H1 (cell line): ENCODE data around the gene DGKH. TPM values are rescaled to one million over a fixed set of nuclear protein-coding genes. Genes with fewer than 3 reads are reported as not detected.

Experiments
- CTCF ChIA-PET: fragments of 300-600 bp; sonication (Branson Sonifier 250); formaldehyde crosslinking; loops from one replicate; lab custom pipeline; 2021; ENCODE audit not compliant: partially characterized antibody; lab: Charles Lee
- POLR2A ChIA-PET: fragments of 300-600 bp; sonication (Branson Sonifier 250); formaldehyde crosslinking; loops from one replicate; lab custom pipeline; 2021; ENCODE audit warnings: inconsistent platforms; ENCODE audit not compliant: partially characterized antibody; lab: Charles Lee
- DNase-seq, 2 experiments: peaks; one replicate each; pipeline versions ENCODE4 v3.0.0 to v3.0.0-alpha.2; 2010 to 2022; ENCODE audit warnings: low spot score in 2 of 2, low read depth in 1 of 2, mixed read lengths in 1 of 2
- FAIRE-seq: peaks from 2 replicates; lab custom pipeline; 2011; peaks lifted over from hg19 to GRCh38; lab: Jason Lieb, UNC
- H2AFZ ChIP-seq: 2 replicates; pipeline ENCODE4 v1.8.1; 2012; ENCODE audit warnings: low read length, inconsistent platforms
- H2AK5ac ChIP-seq: 2 replicates; pipeline ENCODE4 v1.6.1; 2013; ENCODE audit warnings: low read depth, low read length
- H2BK120ac ChIP-seq: replicated peaks from 2 replicates; pipeline ENCODE3; 2013; ENCODE audit warnings: low read depth, low read length, inconsistent platforms
- H2BK12ac ChIP-seq: 2 replicates; pipeline ENCODE4 v1.6.1; 2013; ENCODE audit warnings: low read depth, low read length
- H2BK15ac ChIP-seq: 2 replicates; pipeline ENCODE4 v1.6.1; 2013; ENCODE audit warnings: low read length
- H2BK20ac ChIP-seq: 2 replicates; pipeline ENCODE4 v1.6.1; 2013; ENCODE audit warnings: low read length
- H2BK5ac ChIP-seq: 2 replicates; pipeline ENCODE4 v1.6.1; 2013; ENCODE audit warnings: low read depth, low read length
- H3K14ac ChIP-seq: 2 replicates; pipeline ENCODE4 v1.6.1; 2013; ENCODE audit warnings: inconsistent platforms; ENCODE audit not compliant: insufficient read length
- H3K18ac ChIP-seq: 2 replicates; pipeline ENCODE4 v1.6.1; 2013; ENCODE audit warnings: low read length; ENCODE audit errors: extremely low read depth
- H3K23ac ChIP-seq: 2 replicates; pipeline ENCODE4 v1.6.1; 2013; ENCODE audit warnings: inconsistent platforms; ENCODE audit not compliant: insufficient read length
- H3K23me2 ChIP-seq: 2 replicates; pipeline ENCODE4 v1.6.1; 2013; ENCODE audit warnings: low read depth, low read length
- H3K27ac ChIP-seq: 2 replicates; pipeline ENCODE4 v1.6.1; 2011; ENCODE audit warnings: low read depth, low read length, inconsistent platforms
- H3K27me3 ChIP-seq, 4 experiments: replicated peaks in 1 of 4; 1 replicate in 1 of 4; 2 replicates in 3 of 4; pipeline versions ENCODE4 v1.6.1 to v1.8.1; 2011 to 2013; ENCODE audit warnings: low read length in 3 of 4, mild to moderate bottlenecking in 3 of 4, inconsistent platforms in 2 of 4, mixed read lengths in 2 of 4, moderate library complexity in 1 of 4; ENCODE audit not compliant: control insufficient read depth in 3 of 4, insufficient read depth in 3 of 4; ENCODE audit errors: extremely low read depth in 1 of 4
- H3K36me3 ChIP-seq, 4 experiments: 2 replicates each; pipeline versions ENCODE4 v1.6.1 to v1.8.1; 2011 to 2013; ENCODE audit warnings: mild to moderate bottlenecking in 4 of 4, low read length in 3 of 4, moderate library complexity in 2 of 4, control low read depth in 1 of 4, inconsistent platforms in 1 of 4; ENCODE audit not compliant: insufficient read depth in 4 of 4, control insufficient read depth in 2 of 4
- H3K4ac ChIP-seq: replicated peaks from 2 replicates; pipeline ENCODE3; 2013; ENCODE audit warnings: low read length, low read depth, mixed read lengths, inconsistent platforms; ENCODE audit not compliant: insufficient read length
- H3K4me1 ChIP-seq, 4 experiments: replicated peaks in 1 of 4; 1 replicate in 1 of 4; 2 replicates in 3 of 4; pipeline versions ENCODE4 v1.6.1 to v1.8.1; 2011 to 2013; ENCODE audit warnings: low read length in 3 of 4, inconsistent platforms in 2 of 4, mixed read lengths in 1 of 4; ENCODE audit not compliant: insufficient read depth in 4 of 4, control insufficient read depth in 3 of 4
- H3K4me2 ChIP-seq, 2 experiments: 2 replicates each; pipeline versions ENCODE4 v1.6.1 to v1.8.1; 2011 to 2013; ENCODE audit warnings: low read depth in 2 of 2, low read length in 2 of 2, control low read depth in 1 of 2, inconsistent platforms in 1 of 2, mild to moderate bottlenecking in 1 of 2; ENCODE audit not compliant: insufficient read depth in 1 of 2
- H3K4me3 ChIP-seq, 4 experiments: fragments of 200-600, 300-600 bp in 1 of 4; sonication (generic), shearing (Covaris generic), sonication (Bioruptor Twin) in 1 of 4; 2 replicates each; pipeline versions ENCODE4 v1.5.1 to v1.8.1; 2011 to 2016; ENCODE audit warnings: low read length in 4 of 4, low read depth in 3 of 4, control low read depth in 2 of 4, inconsistent platforms in 2 of 4, mild to moderate bottlenecking in 2 of 4, mixed read lengths in 1 of 4, moderate library complexity in 1 of 4; ENCODE audit not compliant: insufficient read depth in 2 of 4; ENCODE audit errors: extremely low read depth in 1 of 4
- H3K56ac ChIP-seq: replicated peaks from 2 replicates; pipeline ENCODE3; 2013; ENCODE audit warnings: low read depth, mild to moderate bottlenecking, mixed read lengths, low read length, inconsistent platforms; ENCODE audit not compliant: insufficient read length
- H3K79me1 ChIP-seq: 2 replicates; pipeline ENCODE4 v1.6.1; 2013; ENCODE audit warnings: low read depth, low read length, control low read depth
- H3K79me2 ChIP-seq, 2 experiments: 2 replicates each; pipeline versions ENCODE4 v1.6.1 to v1.8.1; 2012 to 2013; ENCODE audit warnings: low read length in 2 of 2, mild to moderate bottlenecking in 2 of 2, inconsistent platforms in 1 of 2; ENCODE audit not compliant: insufficient read depth in 2 of 2, control insufficient read depth in 1 of 2
- H3K9ac ChIP-seq, 4 experiments: replicated peaks in 1 of 4; 1 replicate in 1 of 4; 2 replicates in 3 of 4; pipeline versions ENCODE4 v1.6.1 to v1.8.1; 2011 to 2013; ENCODE audit warnings: low read depth in 3 of 4, low read length in 3 of 4, control low read depth in 2 of 4, mild to moderate bottlenecking in 2 of 4, moderate library complexity in 2 of 4, inconsistent platforms in 1 of 4; ENCODE audit errors: extremely low read depth in 1 of 4
- H3K9me3 ChIP-seq, 2 experiments: 2 replicates each; pipeline versions ENCODE4 v1.6.1 to v1.8.1; 2012 to 2013; ENCODE audit warnings: mild to moderate bottlenecking in 2 of 2, moderate library complexity in 2 of 2, control low read depth in 1 of 2, inconsistent platforms in 1 of 2, low read depth in 1 of 2, low read length in 1 of 2, mixed read lengths in 1 of 2; ENCODE audit not compliant: insufficient read depth in 2 of 2
- H4K20me1 ChIP-seq, 2 experiments: replicated peaks in 1 of 2; 2 replicates each; pipeline versions ENCODE3 to v1.8.1; 2011 to 2013; ENCODE audit warnings: inconsistent platforms in 2 of 2, low read length in 2 of 2, mild to moderate bottlenecking in 1 of 2; ENCODE audit not compliant: insufficient read depth in 2 of 2, control insufficient read depth in 1 of 2
- H4K5ac ChIP-seq: 2 replicates; pipeline ENCODE4 v1.6.1; 2013; ENCODE audit warnings: low read length, low read depth, mixed read lengths, inconsistent platforms; ENCODE audit not compliant: insufficient read length
- H4K8ac ChIP-seq: 2 replicates; pipeline ENCODE4 v1.8.0; 2013; ENCODE audit warnings: mild to moderate bottlenecking, moderate library complexity, low read length, inconsistent platforms; ENCODE audit not compliant: insufficient read depth; ENCODE audit errors: extremely low read depth
- H4K91ac ChIP-seq: replicated peaks from 2 replicates; pipeline ENCODE3; 2013; ENCODE audit warnings: low read length, mixed read lengths, inconsistent platforms; ENCODE audit not compliant: insufficient read length
- CREB1 ChIP-seq: IDR thresholded peaks from 2 replicates; pipeline ENCODE4 v1.6.1; 2012; ENCODE audit warnings: inconsistent platforms
- SIRT6 ChIP-seq: IDR thresholded peaks from one replicate; pipeline ENCODE4 v1.7.1; 2012; ENCODE audit warnings: low read length, inconsistent platforms
- SP2 ChIP-seq: IDR thresholded peaks from 2 replicates; pipeline ENCODE4 v1.6.1; 2012; ENCODE audit warnings: mild to moderate bottlenecking, low read length, inconsistent platforms
- WGBS, 2 experiments: shearing (Covaris generic) in 1 of 2; methylation state at CpG; one replicate each; pipeline versions ENCODE4 v1.1.6 to v1.1.7; 2013 to 2015; ENCODE audit warnings: low lambda C conversion rate in 2 of 2, mixed read lengths in 2 of 2, inconsistent platforms in 1 of 2, low coverage in 1 of 2, missing lambda C conversion rate in 1 of 2; ENCODE audit not compliant: insufficient replicate concordance in 2 of 2, insufficient coverage in 1 of 2, insufficient read length in 1 of 2; ENCODE audit errors: extremely low coverage in 1 of 2, missing lambda C conversion rate in 1 of 2; 5-methylcytosine and 5-hydroxymethylcytosine counted together
- polyA plus RNA-seq, 7 experiments: library from polyadenylated mRNA; depleted of rRNA in 3 of 7; stranded (reverse) in 5 of 7; unstranded in 2 of 7; fragments of >200 nt in 5 of 7; fragments of 200-250 nt in 2 of 7; gene quantifications; 1 replicate in 5 of 7; 2 replicates in 1 of 7; 4 replicates in 1 of 7; pipeline versions ENCODE4 v1.2.1 to v1.2.3, GENCODE V29; 2011 to 2013; ENCODE audit warnings: missing spikeins in 2 of 7, mixed read lengths in 2 of 7
- total RNA-seq: library from RNA; stranded (reverse); fragmentation: NEBNext Ultra II Directional; extraction: Animal tissue kit (Norgen Biotek cat#: 25700); gene quantifications from 2 replicates; pipeline ENCODE4 v1.2.1, GENCODE V29; 2021

Gene DGKH
- total and polyA plus RNA-seq, 2 of the 8 experiments (the other 6 are each of a cell fraction or from before 2014, with no cell fraction given): 2.1 to 7.9 TPM

DNA sequence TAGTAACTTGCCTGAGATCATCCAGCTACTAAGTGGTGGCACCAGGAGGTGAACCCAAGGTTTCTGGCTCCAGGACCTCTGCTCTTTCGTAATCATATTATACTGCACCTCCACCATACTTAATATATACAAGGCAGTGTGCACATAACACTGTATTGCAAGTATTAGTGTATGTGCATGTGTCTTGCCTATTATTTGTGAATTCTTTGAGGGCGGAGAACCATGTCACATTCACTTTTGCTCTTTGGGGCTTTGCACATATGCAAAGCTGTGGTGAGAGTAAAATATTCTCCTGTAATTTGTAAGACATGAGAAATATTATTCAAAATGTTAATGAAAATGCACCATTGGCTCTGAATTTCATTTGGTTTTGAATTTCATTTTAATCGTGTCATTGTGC, 78.6 kb downstream of the DGKH start:
- DNase-seq (no peak), FAIRE-seq (no peak)
- Histone ChIP-seq H2BK15ac (no peak overlapping the region), H2BK120ac (no peak overlapping the region), H3K23ac (no peak overlapping the region), H3K36me3 (no peaks in the 10 kb centered on the region), H3K23me2 (no peaks in the 10 kb centered on the region), H3K18ac (no peak overlapping the region), H2BK20ac (no peak overlapping the region), H2AFZ (no peak overlapping the region), H3K79me1 (no peaks in the 10 kb centered on the region; the same call in 1 of the 2 replicates), H3K9me3 (no peaks in the 10 kb centered on the region), H3K9ac (no peak overlapping the region), H4K91ac (no peak overlapping the region), H4K20me1 (no peaks in the 10 kb centered on the region), H3K14ac (no peak overlapping the region), H3K27ac (no peak overlapping the region), H3K27me3 (no peaks in the 10 kb centered on the region), H3K79me2 (no peaks in the 10 kb centered on the region), H4K8ac (no peak overlapping the region), H4K5ac (no peak overlapping the region), H2AK5ac (no peak overlapping the region), H2BK5ac (no peak overlapping the region), H2BK12ac (no peak overlapping the region), H3K56ac (no peak overlapping the region), H3K4ac (no peak overlapping the region), H3K4me2 (no peak overlapping the region), H3K4me1 (peaks cover 0 to 17% (median 12%) of the 10 kb centered on the region in 4 experiments; a peak in 6 of 7 replicates), H3K4me3 (no peak overlapping the region)
- 88% methylated on average over 3 of the region's 3 CpGs; no CpG with 5 or more reads in 1 of the 2 experiments for WGBS, 2 experiments
- ChIA-PET CTCF (interaction anchor here (0.6 kb wide), 1 partner anchor 1076 kb away, joined by 3 read pairs; no protein-coding TSS in a partner anchor), POLR2A (no interaction called here)
- TF ChIP-seq CREB1: no peak
- no peak for TF ChIP-seq SIRT6
- TF ChIP-seq SP2: no peak
